Muscle of leg (tissue), 11 donors: Measurements from ENCODE around the gene MANSC4. TPM values are rescaled to one million over a fixed set of nuclear protein-coding genes. Genes with fewer than 3 reads are reported as not detected.

Experiments used
- DNase-seq: peaks from one replicate; pipeline ENCODE4 v3.0.0; 2013
- H3K27ac ChIP-seq: one replicate; pipeline ENCODE4 v1.5.1; 2013; ENCODE audit warnings: mild to moderate bottlenecking, low read length, control low read depth
- H3K27me3 ChIP-seq: one replicate; pipeline ENCODE4 v1.6.1; 2013; ENCODE audit warnings: low read length; ENCODE audit not compliant: control insufficient read depth, insufficient read depth
- H3K36me3 ChIP-seq: one replicate; pipeline ENCODE4 v1.6.1; 2013; ENCODE audit warnings: low read length; ENCODE audit not compliant: control insufficient read depth, insufficient read depth
- H3K4me1 ChIP-seq: one replicate; pipeline ENCODE4 v1.6.1; 2013; ENCODE audit warnings: low read length; ENCODE audit not compliant: control insufficient read depth, insufficient read depth
- H3K4me3 ChIP-seq: one replicate; pipeline ENCODE4 v1.5.1; 2013; ENCODE audit warnings: low read length, control low read depth
- H3K9me3 ChIP-seq: replicated peaks from 2 replicates; pipeline ENCODE4 v1.6.1; 2013; ENCODE audit warnings: low read depth, low read length; ENCODE audit not compliant: control insufficient read depth
- WGBS: methylation state at CpG from one replicate; pipeline ENCODE4 v1.1.5; 2013; ENCODE audit warnings: missing lambda C conversion rate; ENCODE audit not compliant: insufficient coverage; 5-methylcytosine and 5-hydroxymethylcytosine counted together
- polyA plus RNA-seq, 8 donors: library from polyadenylated mRNA; unstranded; fragments of 120-200 nt; gene quantifications; one replicate each; pipeline versions ENCODE4 v1.2.1 to v1.2.3, GENCODE V29; 2013; ENCODE audit warnings: inconsistent platforms in 1 of 8, low replicate concordance in 1 of 8; ENCODE audit not compliant: insufficient read length in 8 of 8, insufficient read depth in 1 of 8
- total RNA-seq: library from RNA; stranded (reverse); fragments of 120-200 nt; gene quantifications from one replicate; pipeline ENCODE4 v1.2.4, GENCODE V29; 2013

MANSC4 gene
- total and polyA plus RNA-seq, 9 donors = 0.23 to 0.24 TPM; not detected in 7

DNA sequence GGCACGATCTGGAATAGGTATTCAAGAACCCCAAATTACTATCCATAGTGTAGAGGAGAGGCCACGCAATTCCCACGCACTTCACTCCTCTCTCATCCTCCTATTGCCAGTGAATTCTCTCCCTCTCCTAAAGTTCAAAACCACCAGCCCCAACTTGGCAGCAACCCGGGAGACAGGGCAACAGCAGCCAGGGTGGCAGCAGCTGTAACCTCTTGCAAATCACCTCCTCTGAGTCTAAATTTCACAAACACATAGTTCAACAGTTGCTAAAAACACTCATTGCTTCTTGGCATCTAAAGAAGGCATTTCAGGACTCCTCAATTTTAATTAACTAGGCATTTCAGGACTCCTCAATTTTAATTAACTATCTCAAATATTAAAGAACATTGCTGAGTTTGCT, 37.7 kb upstream of the MANSC4 start:
- Histone ChIP-seq H3K36me3 (no peaks in the 10 kb centered on the region), H3K27ac (peak overlapping the region; percentile 26), H3K4me1 (peaks cover 4% of the 10 kb centered on the region), H3K4me3 (no peak overlapping the region), H3K27me3 (no peaks in the 10 kb centered on the region), H3K9me3 (no peaks in the 10 kb centered on the region)
- peak; percentile 19 for DNase-seq
- 68% methylated on average over 3 of the region's 4 CpGs for WGBS

DNA sequence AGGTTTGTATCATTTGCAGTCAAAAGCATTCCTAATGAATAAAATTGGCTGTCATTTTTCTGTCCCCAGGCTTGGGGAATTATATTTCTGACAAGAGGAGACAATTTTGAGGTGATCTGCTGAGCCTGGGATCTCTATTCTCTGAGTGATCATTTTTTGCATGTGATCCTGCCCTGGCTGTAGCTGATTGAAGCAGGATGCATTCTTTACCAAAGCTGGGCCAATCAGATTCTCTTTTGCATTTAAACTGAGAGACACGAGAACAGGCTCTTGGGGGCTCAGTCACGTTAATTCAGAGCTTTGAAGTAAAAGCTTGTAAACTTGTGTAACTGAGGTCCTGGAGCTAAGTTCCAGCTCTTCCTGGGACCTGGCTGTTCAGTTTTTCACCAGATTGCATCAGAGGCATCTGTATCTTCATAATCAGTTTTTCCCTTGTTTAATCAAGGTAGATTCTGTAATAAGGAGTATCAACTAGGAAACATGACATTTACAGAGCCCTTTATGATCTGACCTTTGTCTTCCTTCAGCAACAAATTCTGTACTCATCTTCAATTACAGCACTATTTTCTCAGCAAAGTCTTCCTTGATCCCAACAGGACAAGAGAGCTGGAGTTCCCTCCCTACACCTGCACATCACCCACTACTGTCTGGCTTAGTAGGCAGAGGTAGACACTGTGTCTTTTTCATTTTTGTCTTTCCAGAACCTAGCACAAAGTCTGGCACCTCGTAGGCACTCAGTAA, 35.0 kb upstream of the MANSC4 start:
- Histone ChIP-seq H3K36me3 (no peaks in the 10 kb centered on the region), H3K4me3 (no peak overlapping the region), H3K27me3 (no peaks in the 10 kb centered on the region), H3K4me1 (peaks cover 6% of the 10 kb centered on the region), H3K9me3 (no peaks in the 10 kb centered on the region), H3K27ac (no peak overlapping the region)
- WGBS = 60% methylated on average over 1 of the region's 3 CpGs
- no peak for DNase-seq

DNA sequence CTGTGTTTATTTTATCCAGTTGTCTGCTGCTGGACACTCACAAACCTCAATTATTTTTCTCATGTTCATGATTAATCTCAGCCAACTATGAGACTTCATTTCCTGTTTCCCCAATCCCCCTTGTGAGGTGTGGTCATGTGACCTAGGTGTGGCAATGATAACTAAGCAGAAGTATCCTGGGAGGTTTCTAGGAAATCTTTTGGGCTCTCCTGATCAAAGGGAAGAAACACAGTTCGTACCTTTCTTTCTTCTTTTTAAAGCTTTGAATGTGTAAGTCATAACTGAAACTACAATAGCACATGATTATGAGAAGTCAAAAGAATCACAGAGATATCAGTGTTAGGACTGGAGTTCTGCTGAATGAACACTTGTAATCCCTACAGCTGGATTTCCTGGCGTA, 34.4 kb upstream of the MANSC4 start:
- WGBS = no CpG with 5 or more reads among the region's 2 CpGs
- H3K27ac ChIP-seq = no peak overlapping the region
- peaks cover 6% of the 10 kb centered on the region for H3K4me1 ChIP-seq
- H3K4me3 ChIP-seq = no peak overlapping the region
- no peaks in the 10 kb centered on the region for H3K27me3 ChIP-seq
- H3K9me3 ChIP-seq = no peaks in the 10 kb centered on the region
- H3K36me3 ChIP-seq = no peaks in the 10 kb centered on the region
- no peak for DNase-seq

DNA sequence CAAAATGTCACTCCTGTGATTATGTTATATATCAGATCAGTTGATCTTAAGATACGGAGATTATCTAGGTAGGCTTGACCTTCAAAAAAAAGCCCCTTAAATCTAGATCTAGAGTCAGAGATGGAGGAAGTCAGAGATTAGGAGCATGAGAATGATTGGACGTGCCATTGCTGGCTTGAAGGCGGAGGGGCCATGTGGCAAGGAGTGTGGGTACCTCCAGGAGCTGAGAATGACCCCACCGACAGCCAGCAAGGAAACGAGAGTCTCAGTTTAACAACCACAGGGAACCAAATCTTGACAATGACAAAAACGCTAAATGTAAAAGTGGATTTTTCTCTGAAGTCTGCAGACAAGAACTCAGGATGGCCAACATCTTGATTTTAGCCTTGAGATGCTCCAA, 32.5 kb upstream of the MANSC4 start:
- no peak overlapping the region for H3K27ac ChIP-seq
- H3K9me3 ChIP-seq = no peaks in the 10 kb centered on the region
- H3K36me3 ChIP-seq = no peaks in the 10 kb centered on the region
- WGBS = 58% methylated on average over 5 of the region's 6 CpGs
- peaks cover 3% of the 10 kb centered on the region for H3K4me1 ChIP-seq
- no peak overlapping the region for H3K4me3 ChIP-seq
- DNase-seq = no peak
- H3K27me3 ChIP-seq = no peaks in the 10 kb centered on the region

DNA sequence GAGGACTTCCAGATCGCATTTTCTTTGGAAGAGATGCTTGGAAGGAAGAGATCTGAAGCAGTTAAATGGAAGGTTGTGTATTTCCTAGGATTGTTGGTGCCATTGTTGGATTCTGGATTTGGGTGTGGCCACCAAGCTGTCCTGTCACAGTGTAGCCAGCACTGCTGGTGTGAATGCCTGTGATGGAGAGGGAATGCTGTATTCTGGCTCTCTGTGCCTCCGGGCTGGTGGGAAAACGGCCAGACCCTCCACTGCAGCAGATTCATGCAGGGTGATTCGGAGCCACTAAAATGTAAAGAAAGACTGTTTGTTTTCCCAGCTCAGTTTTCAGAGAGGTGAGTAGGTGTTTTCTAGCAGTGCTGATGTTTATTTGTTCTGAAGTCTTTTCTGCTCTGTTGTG, 30.7 kb upstream of the MANSC4 start:
- Histone ChIP-seq H3K36me3 (no peaks in the 10 kb centered on the region), H3K27me3 (no peaks in the 10 kb centered on the region), H3K9me3 (no peaks in the 10 kb centered on the region), H3K4me1 (peaks cover 3% of the 10 kb centered on the region), H3K4me3 (no peak overlapping the region), H3K27ac (peak overlapping the region; percentile 37)
- DNase-seq = peak; percentile 22
- WGBS = 40% methylated on average over 4 of the region's 4 CpGs

DNA sequence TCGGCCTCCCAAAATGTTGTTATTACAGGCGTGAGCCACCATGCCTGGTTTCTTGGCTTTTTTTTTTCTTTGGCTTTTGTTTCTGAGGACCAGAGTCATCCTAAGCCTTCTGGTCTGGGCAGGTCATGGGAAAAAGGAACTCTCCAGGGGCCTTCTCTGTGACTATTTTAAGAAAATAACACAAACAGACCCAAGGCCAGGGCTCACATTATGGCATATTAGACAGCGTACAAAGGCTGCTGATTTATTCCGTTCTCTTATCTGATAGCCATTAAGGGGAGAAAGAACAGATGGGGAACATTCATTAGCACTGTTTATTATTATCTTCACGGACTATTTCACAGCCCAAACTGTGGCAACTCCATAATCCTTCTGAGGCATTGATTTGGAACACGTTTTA, 28.8 kb upstream of the MANSC4 start:
- Histone ChIP-seq H3K9me3 (no peaks in the 10 kb centered on the region), H3K27me3 (no peaks in the 10 kb centered on the region), H3K36me3 (no peaks in the 10 kb centered on the region), H3K4me1 (peaks cover 3% of the 10 kb centered on the region), H3K27ac (no peak overlapping the region), H3K4me3 (no peak overlapping the region)
- DNase-seq = no peak
- 57% methylated on average over 3 of the region's 6 CpGs for WGBS

DNA sequence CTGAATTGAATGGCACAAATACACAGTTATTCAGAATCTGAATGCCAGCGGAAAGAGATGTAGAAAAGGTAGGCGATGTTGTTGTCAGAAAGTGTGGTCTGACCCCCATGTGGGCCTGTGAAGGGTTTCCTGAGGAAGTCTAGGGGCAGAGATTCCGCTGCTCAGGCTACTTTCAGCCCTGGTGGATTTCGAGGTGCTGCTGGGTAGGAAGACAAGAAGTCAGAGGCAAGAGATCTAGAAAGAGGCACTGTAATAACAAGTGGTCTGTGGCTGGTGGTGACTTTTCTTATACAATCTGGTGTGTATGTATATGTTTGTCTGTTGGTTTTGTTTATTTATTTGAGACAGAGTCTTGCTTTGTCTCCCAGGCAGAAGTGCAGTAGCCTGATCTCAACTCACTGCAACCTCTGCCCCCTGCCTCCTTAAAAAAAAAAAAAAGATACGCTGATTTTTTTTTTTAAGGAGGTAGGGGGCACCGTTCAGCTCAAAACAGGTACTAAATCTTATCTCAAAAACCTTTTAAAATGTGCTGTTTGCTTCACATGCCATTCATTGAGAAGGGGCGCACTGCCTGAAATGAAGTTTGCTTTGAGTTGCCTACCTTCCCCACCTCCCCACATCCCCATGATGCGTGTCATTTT, 27.1 kb upstream of the MANSC4 start:
- peaks cover 3% of the 10 kb centered on the region for H3K4me1 ChIP-seq
- H3K27me3 ChIP-seq = no peaks in the 10 kb centered on the region
- no peak overlapping the region for H3K4me3 ChIP-seq
- H3K36me3 ChIP-seq = no peaks in the 10 kb centered on the region
- no peaks in the 10 kb centered on the region for H3K9me3 ChIP-seq
- WGBS = 34% methylated on average over 4 of the region's 8 CpGs
- DNase-seq = no peak
- H3K27ac ChIP-seq = no peak overlapping the region

DNA sequence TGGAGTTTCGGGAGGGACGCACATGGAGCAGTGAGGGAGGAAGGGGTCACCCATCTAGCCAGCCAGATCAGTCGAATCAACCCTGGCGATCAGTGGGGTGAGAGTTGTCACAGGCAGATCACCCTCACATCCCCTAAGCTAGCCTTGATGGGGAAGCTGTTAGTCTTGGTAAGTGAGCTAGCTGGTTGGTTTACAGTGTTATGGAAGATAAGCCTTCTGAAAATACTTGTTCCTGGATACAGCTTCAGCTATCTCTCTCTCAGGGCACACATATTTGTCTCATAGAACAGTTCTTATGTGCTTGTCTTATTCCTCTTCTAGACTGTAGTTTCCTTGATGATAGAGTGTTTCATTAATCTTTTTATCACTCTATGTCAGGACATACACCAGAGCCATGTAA, 26.2 kb upstream of the MANSC4 start:
- DNase-seq = no peak
- WGBS = no CpG with 5 or more reads among the region's 4 CpGs
- Histone ChIP-seq H3K36me3 (peaks cover 3% of the 10 kb centered on the region), H3K27ac (no peak overlapping the region), H3K4me3 (no peak overlapping the region), H3K9me3 (no peaks in the 10 kb centered on the region), H3K27me3 (no peaks in the 10 kb centered on the region), H3K4me1 (no peaks in the 10 kb centered on the region)

DNA sequence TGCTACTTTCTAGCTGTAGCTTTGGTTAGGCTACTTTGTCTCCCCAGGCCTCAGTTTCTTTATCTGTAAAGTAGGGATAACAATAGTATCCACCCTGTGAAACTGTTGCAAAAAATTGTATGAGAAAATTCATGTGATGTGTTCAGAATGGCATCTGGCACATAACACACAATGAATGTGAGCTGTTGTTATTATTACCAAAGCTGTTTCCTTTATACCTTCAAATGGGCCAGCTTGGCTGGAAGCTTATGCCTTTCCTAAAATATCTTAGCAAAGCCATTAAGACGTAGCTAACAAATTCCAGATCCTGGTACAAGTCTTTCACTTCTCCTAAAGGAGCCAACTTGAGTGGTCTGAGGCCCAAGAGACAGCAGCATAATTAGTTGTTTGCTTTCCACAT, 25.2 kb upstream of the MANSC4 start:
- WGBS = no CpG with 5 or more reads among the region's 1 CpG
- H3K36me3 ChIP-seq = peaks cover 7% of the 10 kb centered on the region
- H3K27me3 ChIP-seq = no peaks in the 10 kb centered on the region
- H3K9me3 ChIP-seq = no peaks in the 10 kb centered on the region
- DNase-seq = no peak
- no peaks in the 10 kb centered on the region for H3K4me1 ChIP-seq
- no peak overlapping the region for H3K4me3 ChIP-seq
- no peak overlapping the region for H3K27ac ChIP-seq

DNA sequence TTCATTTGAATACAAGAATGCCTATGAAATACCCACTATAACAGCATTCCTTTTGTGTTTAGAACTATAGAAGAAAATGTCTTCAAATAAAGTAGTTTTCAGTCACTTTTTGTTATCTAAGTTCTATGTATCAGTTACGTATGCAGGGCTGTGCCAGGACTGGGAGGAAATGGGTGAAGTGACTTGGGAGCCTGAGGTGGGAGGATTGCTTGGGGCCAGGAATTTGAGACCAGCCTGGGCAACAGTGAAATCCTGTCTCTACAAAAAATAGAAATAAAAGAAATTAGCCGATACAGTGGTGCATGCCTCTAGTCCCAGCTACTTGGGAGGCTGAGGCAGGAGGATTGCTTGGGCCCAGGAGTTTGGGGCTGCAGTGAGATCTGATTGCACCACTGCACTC, 22.9 kb upstream of the MANSC4 start:
- Histone ChIP-seq H3K36me3 (peaks cover 13% of the 10 kb centered on the region), H3K27me3 (no peaks in the 10 kb centered on the region), H3K27ac (no peak overlapping the region), H3K9me3 (no peaks in the 10 kb centered on the region), H3K4me1 (no peaks in the 10 kb centered on the region), H3K4me3 (no peak overlapping the region)
- 57% methylated on average over 1 of the region's 2 CpGs for WGBS
- DNase-seq = no peak
